K562 treated with DMSO at 1 percent for 12 hours (cell line): ENCODE measurements around the gene SLAMF7. TPM values are rescaled to one million over a fixed set of nuclear protein-coding genes. Genes with fewer than 3 reads are reported as not detected.

Source experiments
- total RNA-seq: library from RNA; unstranded; fragments of 300-600 nt; gene quantifications from 2 replicates; pipeline ENCODE4 v1.2.3, GENCODE V29; 2022; ENCODE audit not compliant: insufficient read depth

SLAMF7 gene, protein sequence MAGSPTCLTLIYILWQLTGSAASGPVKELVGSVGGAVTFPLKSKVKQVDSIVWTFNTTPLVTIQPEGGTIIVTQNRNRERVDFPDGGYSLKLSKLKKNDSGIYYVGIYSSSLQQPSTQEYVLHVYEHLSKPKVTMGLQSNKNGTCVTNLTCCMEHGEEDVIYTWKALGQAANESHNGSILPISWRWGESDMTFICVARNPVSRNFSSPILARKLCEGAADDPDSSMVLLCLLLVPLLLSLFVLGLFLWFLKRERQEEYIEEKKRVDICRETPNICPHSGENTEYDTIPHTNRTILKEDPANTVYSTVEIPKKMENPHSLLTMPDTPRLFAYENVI
- total RNA-seq = 0.35 and 1.6 TPM in 2 replicates

DNA sequence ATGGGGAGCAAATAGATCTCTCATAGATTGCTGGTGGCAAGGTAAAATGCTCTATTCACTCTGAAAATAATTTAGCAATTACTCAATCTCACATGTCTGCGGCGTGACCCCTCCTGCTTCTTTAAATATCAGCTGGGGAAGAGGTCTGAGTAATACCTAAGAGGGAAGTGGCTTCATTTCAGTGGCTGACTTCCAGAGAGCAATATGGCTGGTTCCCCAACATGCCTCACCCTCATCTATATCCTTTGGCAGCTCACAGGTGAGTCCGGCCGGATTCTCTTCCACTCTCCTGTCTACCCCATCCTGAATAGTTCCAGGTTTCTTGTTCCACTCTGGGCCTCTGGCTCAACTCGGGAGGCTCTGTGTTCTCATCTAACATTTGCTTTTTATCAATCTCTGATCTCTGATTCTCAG lies at the start of gene SLAMF7:
TSS of gene SLAMF7 (plus strand) at position 150 of the 414 bp plus-strand sequence. CDS start at position 205, 55 bp downstream.

DNA sequence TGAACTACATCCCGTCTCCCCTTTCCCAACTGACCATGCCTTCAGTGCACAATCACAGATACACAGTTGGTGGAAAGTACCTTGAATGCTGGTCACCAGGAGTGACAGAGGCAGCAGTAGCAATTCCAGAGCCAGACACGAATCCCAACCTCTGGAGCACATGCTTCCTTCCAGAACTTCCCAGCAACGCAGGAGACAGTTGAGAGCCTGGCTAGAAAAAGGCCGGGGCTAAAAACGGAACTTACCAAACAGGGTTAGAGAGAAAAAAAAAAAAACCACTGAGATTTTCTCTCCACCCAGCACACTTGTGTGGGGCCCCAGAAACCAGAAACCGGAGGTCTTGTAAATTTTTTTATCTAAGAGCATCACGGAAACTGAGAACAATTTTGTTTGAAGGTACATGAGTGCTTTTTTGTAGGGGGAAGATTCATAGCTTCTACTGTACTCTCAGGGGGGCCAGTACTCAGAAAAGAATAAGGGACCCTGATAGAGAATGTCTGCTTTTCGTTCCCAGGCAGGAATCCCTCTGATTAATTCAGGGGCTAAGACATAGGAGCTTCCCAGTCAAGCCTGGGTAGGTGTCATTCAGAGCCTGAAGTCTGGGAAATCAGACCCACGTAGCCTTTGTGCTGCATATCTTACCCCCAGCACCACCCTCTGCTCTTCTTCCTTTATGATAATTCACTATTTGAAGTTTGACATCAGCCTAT lies 27.3 kb upstream of the SLAMF7 start, which contains the start of gene CD48:
TSS of gene CD48 (minus strand) at position 221 of the 710 bp plus-strand sequence. CDS start at position 162, 59 bp downstream.

GRCh38 chr1:160795951-160796383 lies 56.9 kb downstream of the SLAMF7 start, which contains the start of gene LY9:
TSS of gene LY9 (plus strand) at chr1:160796174. CDS start at chr1:160796188, 14 bp downstream.

Other genes with a start within 250 kb of the SLAMF7 start
- 1.8 and 4.7 TPM in 2 replicates for gene SLAMF6, start 216.0 kb upstream of the SLAMF7 start, total RNA-seq
- gene CD84, start 159.8 kb upstream of the SLAMF7 start, total RNA-seq = 0.49 and 3.9 TPM in 2 replicates
- gene SLAMF1, start 92.2 kb upstream of the SLAMF7 start, total RNA-seq = 1.0 and 1.9 TPM in 2 replicates
- not detected in 2 replicates for gene CD48, start 27.4 kb upstream of the SLAMF7 start, total RNA-seq
- gene LY9, start 56.9 kb downstream of the SLAMF7 start, total RNA-seq = not detected in 2 replicates
- gene CD244, start 123.6 kb downstream of the SLAMF7 start, total RNA-seq = not detected in 2 replicates
- not detected in 2 replicates for gene ITLN1, start 145.9 kb downstream of the SLAMF7 start, total RNA-seq
- gene ITLN2, start 215.6 kb downstream of the SLAMF7 start, total RNA-seq = not detected in 2 replicates